A673 (cell line): ENCODE data around the gene ADCYAP1. TPM values are rescaled to one million over a fixed set of nuclear protein-coding genes. Genes with fewer than 3 reads are reported as not detected.

Experiments used
- BruUV-seq: library from RNA; stranded (reverse); fragments of 400-500 nt; replicated peaks from 2 replicates; lab custom pipeline; 2021; lab: Mats Ljungman, UMichigan
- CTCF ChIA-PET: fragments of 300-600 bp; sonication (Branson Sonifier 250); formaldehyde crosslinking; loops from one replicate; lab custom pipeline; 2022; ENCODE audit warnings: antibody characterized with exemption; lab: Charles Lee
- POLR2A ChIA-PET: fragments of 300-600 bp; sonication (Branson Sonifier 250); formaldehyde crosslinking; loops from one replicate; lab custom pipeline; 2022; ENCODE audit warnings: antibody characterized with exemption; ENCODE audit not compliant: low non-redundant PET; lab: Charles Lee
- DNase-seq: peaks from one replicate; pipeline ENCODE4 v3.0.0-alpha.2; 2015; ENCODE audit warnings: low spot score
- H3K27ac ChIP-seq: fragments of 200-600 bp; sonication (generic); 2 replicates; pipeline ENCODE4 v1.5.1; 2016; ENCODE audit warnings: mixed run types, low read depth, mild to moderate bottlenecking, mixed read lengths, antibody characterized with exemption, low read length; ENCODE audit not compliant: poor library complexity, severe bottlenecking
- H3K27me3 ChIP-seq: fragments of 200-600 bp; sonication (generic); replicated peaks from 2 replicates; pipeline ENCODE4 v1.6.1; 2017; ENCODE audit warnings: mixed run types, low read depth, mild to moderate bottlenecking, mixed read lengths, antibody characterized with exemption, low read length; ENCODE audit not compliant: insufficient read depth, poor library complexity
- H3K36me3 ChIP-seq: fragments of 200-600 bp; sonication (generic); 2 replicates; pipeline ENCODE4 v1.6.1; 2016; ENCODE audit warnings: mixed run types, mild to moderate bottlenecking, mixed read lengths, antibody characterized with exemption, low read length; ENCODE audit not compliant: insufficient read depth, poor library complexity, severe bottlenecking
- H3K4me1 ChIP-seq: fragments of 200-600 bp; sonication (generic); 2 replicates; pipeline ENCODE4 v1.6.1; 2017; ENCODE audit warnings: mixed run types, mild to moderate bottlenecking, mixed read lengths, antibody characterized with exemption, low read length; ENCODE audit not compliant: insufficient read depth, poor library complexity, severe bottlenecking
- H3K4me3 ChIP-seq: fragments of 200-600 bp; sonication (generic); 2 replicates; pipeline ENCODE4 v1.5.1; 2016; ENCODE audit warnings: low read depth, mixed run types, mild to moderate bottlenecking, mixed read lengths, low read length; ENCODE audit not compliant: poor library complexity, severe bottlenecking
- H3K9me3 ChIP-seq: fragments of 200-600 bp; sonication (generic); 2 replicates; pipeline ENCODE4 v1.6.1; 2016; ENCODE audit warnings: mixed run types, low read depth, mild to moderate bottlenecking, mixed read lengths, antibody characterized with exemption, low read length; ENCODE audit not compliant: poor library complexity, severe bottlenecking
- EZH2 ChIP-seq: fragments of 200-600 bp; sonication (generic); IDR thresholded peaks from 2 replicates; pipeline ENCODE4 v1.6.1; 2017; ENCODE audit warnings: borderline replicate concordance, low read depth, mild to moderate bottlenecking, mixed read lengths, antibody characterized with exemption, low read length; ENCODE audit not compliant: poor library complexity, severe bottlenecking
- intact Hi-C: fragments of 100-400 bp; cut with micrococcal nuclease; formaldehyde crosslinking; loops from one replicate; pipeline ENCODE4 v1.10.0; 2022; ENCODE audit not compliant: unreplicated experiment
- total RNA-seq: library from RNA; stranded (reverse); gene quantifications from 2 replicates; pipeline ENCODE4 v1.2.3, GENCODE V29; 2021
- TF ChIP-seq, protein P1 (sequence below): fragments of 300-800, 200-600 bp; sonication (generic); conservative IDR thresholded peaks from 2 replicates; pipeline ENCODE4 v1.5.1; 2017; ENCODE audit warnings: low read depth, mild to moderate bottlenecking, antibody characterized with exemption, low read length, moderate library complexity, mixed read lengths

ADCYAP1 gene
- total RNA-seq, 1 experiment from 2014 or later: not detected

GRCh38 chr18:886076-886475 is 18.6 kb upstream of the ADCYAP1 start:
- CTCF ChIA-PET: no interaction called here
- Histone ChIP-seq H3K9me3 (no peaks in the 10 kb centered on the region), H3K27me3 (peaks cover 78% of the 10 kb centered on the region), H3K4me3 (no peak overlapping the region), H3K36me3 (no peaks in the 10 kb centered on the region), H3K27ac (no peak overlapping the region), H3K4me1 (no peaks in the 10 kb centered on the region)
- TF ChIP-seq, protein P1, sequence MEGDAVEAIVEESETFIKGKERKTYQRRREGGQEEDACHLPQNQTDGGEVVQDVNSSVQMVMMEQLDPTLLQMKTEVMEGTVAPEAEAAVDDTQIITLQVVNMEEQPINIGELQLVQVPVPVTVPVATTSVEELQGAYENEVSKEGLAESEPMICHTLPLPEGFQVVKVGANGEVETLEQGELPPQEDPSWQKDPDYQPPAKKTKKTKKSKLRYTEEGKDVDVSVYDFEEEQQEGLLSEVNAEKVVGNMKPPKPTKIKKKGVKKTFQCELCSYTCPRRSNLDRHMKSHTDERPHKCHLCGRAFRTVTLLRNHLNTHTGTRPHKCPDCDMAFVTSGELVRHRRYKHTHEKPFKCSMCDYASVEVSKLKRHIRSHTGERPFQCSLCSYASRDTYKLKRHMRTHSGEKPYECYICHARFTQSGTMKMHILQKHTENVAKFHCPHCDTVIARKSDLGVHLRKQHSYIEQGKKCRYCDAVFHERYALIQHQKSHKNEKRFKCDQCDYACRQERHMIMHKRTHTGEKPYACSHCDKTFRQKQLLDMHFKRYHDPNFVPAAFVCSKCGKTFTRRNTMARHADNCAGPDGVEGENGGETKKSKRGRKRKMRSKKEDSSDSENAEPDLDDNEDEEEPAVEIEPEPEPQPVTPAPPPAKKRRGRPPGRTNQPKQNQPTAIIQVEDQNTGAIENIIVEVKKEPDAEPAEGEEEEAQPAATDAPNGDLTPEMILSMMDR: no peak
- no peak for TF ChIP-seq EZH2
- POLR2A ChIA-PET: no interaction called here
- no peak for DNase-seq
- BruUV-seq: no TSS peak
- intact Hi-C loops: no loop called here

GRCh38 chr18:887716-888115 is 17.0 kb upstream of the ADCYAP1 start:
- Histone ChIP-seq H3K9me3 (no peaks in the 10 kb centered on the region), H3K4me1 (no peaks in the 10 kb centered on the region), H3K27ac (no peak overlapping the region), H3K36me3 (no peaks in the 10 kb centered on the region), H3K27me3 (peaks cover 79% of the 10 kb centered on the region), H3K4me3 (no peak overlapping the region)
- intact Hi-C loops: no loop called here
- TF ChIP-seq, protein P1: no peak
- TF ChIP-seq EZH2: no peak
- CTCF ChIA-PET: no interaction called here
- no peak for DNase-seq
- BruUV-seq: no TSS peak
- POLR2A ChIA-PET: no interaction called here

DNA sequence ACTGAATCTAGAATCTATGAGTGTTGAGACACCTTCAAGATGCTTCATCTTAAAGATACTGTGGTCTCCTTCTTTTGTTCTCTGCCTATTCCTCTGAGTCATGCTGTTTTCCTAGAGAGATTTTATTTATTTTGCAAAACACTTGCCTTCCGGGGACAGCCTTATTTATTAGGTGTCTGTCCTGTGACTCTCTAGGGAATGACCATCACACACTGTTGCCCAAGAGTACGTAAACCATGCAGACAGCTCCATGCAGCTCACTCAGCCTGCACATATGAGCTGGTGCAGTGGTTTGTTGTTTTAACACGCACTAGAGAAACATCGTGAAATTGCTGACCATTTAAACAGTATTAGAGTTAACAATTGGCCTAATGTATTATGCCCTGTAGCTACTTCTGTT is 12.4 kb upstream of the ADCYAP1 start:
- BruUV-seq: no TSS peak
- ChIA-PET CTCF (no interaction called here), POLR2A (no interaction called here)
- H3K27ac ChIP-seq: no peak overlapping the region
- no peaks in the 10 kb centered on the region for H3K36me3 ChIP-seq
- DNase-seq: no peak
- H3K4me1 ChIP-seq: no peaks in the 10 kb centered on the region
- peaks cover 81% of the 10 kb centered on the region for H3K27me3 ChIP-seq
- H3K4me3 ChIP-seq: no peak overlapping the region
- no peaks in the 10 kb centered on the region for H3K9me3 ChIP-seq
- TF ChIP-seq, protein P1: no peak
- TF ChIP-seq EZH2: no peak
- intact Hi-C loops: no loop called here
